HG03060 (cell line): ENCODE data around the gene CDH10.

Experiments
- ATAC-seq: cut with Tn5 transposase; IDR thresholded peaks from one replicate; pipeline ENCODE4 v1.9.1; 2021; ENCODE audit warnings: low read depth, moderate number of reproducible peaks; ENCODE audit not compliant: unreplicated experiment

The CDH10 gene

DNA sequence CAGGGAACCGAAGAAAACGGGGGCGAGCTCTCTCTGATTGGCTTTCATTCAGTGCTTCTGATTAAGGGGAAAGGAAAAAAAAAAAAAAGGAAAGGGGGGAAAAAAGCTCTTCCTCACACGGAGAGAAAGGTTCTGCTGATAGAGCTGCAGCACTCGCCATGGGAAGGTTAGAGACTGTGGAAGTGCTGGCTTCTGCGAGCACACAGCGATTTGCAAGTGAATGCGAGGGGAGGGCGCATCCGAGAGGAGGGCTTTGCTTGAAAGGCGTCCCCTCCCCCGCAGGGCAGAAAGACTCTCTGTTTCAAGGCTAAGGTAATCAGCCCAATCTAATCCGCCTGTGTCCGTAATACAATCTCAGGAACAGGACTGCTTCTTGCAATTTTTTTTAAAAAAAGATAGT lies at the start of gene CDH10:
TSS of gene CDH10 (minus strand) at position 218 of the 400 bp plus-strand sequence. CDS start 51,488 bp downstream, outside the sequence.
- ATAC-seq = no peak

DNA sequence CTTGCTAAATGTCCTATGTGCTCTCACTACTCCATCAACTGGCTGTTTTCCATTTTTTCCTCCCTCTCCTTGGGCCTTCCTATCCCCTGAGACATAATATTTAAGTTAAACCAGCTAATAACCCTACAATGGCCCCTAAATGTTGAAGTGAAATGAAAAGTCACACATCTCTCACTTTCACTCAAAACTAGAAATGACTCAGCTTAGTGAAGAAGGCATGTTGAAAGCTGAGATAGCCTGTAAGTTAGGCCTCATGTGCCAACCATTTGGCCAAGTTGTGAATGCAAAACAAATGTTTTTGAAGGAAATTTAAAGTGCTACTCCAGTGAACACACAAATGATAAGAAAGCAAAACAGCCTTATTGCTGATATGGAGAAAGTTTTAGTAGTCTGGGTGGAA lies 48.8 kb upstream of the CDH10 start:
- ATAC-seq = no peak

DNA sequence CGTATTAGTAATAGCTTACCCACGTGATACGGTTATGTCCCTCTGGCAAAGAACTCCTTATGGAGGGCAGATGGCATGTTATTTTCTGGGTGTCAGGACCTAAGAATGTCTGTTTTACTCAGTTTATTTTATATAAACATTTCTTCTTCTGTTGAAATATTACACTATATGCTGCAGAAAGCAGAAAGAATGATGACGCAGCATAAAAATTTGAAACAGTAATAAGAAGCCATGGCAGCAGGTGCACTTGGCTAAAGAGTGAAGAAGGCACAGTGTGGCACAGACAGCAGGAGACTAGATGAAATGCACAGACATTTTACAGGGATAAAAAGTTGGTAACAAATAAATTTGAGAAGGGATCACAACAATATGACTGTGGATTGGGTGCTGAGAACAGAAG lies 46.3 kb upstream of the CDH10 start:
- no peak for ATAC-seq

DNA sequence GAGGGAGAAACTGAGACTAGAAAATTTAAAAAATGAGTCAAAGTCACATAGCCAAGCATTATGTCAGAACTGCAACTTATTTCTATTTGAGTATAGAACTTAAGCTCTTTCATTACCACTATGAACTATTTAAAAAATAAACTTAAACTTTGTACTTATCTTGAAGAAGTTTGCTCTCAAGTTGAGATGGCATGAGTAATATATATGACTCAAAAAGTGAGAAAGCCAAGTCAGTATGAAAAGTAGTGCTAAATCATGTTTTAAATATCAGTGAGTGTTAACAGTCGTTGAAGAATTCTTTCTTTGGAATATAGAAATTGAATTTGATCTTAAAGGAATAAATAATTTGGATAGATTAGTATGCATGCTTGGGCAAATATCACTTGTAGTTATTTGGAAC lies 36.3 kb upstream of the CDH10 start:
- no peak for ATAC-seq

DNA sequence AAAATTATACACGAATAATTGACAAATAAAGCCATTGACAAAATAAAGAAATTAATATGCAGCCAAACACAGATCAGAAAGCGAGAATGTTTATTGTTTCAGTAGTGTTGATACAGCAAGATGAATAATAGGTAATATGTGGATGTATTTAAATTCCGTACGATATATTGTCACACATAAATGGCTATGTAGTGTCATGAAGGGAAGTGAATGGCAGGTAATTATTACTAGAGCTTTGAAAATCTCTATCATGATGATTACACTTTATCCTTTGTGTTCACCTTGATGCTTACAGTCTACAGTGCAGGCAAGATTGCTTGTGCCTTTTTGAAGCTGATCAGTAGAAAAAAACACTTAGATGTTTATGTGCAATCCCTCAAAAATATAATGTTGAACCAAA lies 23.3 kb upstream of the CDH10 start:
- ATAC-seq = no peak

DNA sequence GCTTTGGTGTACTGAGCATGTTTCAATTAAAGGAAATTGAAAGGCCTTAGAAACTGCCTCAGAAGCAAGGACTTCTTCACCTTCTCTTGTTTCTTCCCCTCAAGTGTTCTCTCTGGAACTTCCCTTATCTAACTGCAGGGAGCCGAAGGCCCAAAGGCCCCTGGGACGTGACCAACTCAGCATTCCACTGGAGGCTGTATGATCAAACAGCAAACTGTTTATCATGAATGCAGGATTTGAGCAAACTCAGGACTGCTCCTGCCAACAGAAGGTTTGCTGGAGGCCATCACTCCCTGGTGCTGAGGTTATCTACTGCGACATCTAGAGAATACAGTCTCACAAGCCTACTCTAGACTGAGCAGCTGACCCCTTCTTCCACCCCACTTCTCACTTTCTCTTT lies 4.8 kb upstream of the CDH10 start:
- ATAC-seq = no peak

DNA sequence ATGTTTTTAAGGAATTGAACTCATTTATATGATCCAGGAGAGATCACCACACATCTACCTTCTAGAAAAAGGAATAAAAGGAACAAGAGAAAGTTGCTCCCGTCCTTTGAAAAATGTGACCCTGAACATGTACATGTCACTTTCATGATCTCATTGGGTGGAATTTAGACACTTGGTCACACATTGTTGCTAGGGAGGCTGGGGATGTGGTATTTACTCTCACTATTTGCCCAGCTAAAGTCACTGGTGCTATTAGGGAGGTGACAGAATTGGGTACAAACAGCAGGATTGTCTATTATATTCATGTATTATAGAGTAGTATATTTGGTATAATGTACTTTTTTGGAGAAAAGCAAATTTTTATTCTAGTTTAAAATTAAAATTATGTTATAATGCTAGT lies 2.1 kb upstream of the CDH10 start:
- ATAC-seq = no peak

DNA sequence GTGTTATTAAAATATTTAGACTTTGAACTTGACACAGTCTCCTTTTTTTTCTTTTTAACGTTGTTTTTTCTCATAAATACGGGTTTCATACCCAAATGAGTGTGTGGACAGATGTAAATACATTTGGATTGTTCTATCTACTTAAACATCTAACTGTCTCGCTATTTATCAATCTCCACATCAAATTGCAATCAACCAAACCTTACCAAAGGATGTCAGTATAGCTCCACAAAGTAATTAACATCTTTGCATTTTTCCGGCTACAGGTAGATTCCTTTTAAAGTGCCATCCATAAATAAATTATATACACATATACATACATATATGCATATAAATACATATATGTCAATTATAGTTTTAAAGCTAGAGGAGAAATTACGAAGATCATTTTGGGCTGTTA lies 705 bp upstream of the CDH10 start:
- ATAC-seq = no peak

DNA sequence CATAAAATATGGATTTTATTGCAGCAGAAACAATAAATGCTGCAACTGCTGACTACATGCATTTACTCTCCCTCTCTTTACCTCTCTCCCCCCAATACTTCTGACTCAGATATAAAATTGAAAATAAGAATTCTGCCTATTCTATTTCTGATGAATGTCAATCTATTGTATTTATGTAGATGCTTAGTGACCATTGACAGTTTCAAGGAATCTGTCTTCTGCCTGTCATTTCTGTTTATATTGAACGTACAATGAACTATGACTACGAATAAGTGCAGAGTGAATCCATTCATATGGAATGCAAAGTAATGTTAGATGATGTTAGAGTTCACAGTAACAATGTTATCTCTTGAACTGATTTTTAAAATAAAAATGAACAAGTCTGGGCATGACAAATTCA lies 898 bp downstream of the CDH10 start:
- no peak for ATAC-seq

DNA sequence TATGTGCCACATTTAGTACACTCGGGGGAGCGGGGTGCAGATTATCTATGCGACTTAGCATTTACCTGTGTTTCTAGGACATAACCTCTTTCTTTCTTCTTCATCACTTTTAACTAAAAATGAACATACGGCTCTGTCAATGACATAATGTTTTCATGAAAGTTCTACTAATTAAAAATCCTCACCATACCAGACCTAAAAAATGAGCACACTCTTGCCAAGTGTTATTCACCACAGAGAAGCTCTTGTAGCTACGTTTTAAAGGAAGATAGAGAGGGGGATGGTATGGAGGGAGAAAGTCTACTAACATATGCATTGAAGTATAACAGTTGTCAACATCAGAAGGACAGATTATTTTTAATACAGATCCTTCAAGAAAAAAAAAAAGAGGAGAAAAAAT lies 1.6 kb downstream of the CDH10 start:
- no peak for ATAC-seq

DNA sequence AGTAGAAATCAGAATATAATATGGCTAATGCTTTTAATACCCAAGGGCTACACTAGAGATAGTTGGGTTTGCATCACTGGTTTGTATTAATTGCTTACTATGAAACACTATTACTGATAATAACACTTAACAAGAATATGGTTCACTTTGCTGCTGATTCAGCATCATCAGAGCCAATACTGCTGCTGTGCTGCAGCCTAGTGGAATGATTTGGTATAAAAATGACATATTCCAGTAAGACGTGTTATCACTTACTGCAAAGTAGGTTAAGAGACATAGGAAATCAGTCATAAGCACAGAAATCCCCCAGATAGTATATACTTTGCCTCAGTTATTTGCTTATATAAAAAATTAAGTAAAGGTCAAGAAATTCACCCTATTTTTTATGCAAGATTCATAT lies 2.8 kb downstream of the CDH10 start:
- ATAC-seq = peak; percentile 58

DNA sequence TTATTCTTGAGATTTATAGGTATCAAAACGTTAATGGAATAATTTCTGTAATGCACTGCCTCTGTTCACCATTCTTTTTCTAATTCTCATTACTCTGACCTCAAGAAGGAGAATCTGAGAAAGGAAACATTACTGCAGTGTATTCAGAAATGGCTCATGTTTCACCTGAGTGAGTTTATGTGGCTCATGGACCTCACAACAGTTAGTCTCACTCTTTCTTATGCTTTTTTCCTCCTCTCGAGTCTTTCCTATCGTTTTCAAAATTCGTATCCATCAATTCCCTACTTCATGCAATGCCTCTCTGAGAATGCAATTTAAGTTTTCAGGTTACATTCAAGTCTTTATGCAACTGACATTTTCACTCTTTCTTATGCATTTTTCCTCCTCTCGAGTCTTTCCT lies 9.6 kb downstream of the CDH10 start:
- no peak for ATAC-seq

DNA sequence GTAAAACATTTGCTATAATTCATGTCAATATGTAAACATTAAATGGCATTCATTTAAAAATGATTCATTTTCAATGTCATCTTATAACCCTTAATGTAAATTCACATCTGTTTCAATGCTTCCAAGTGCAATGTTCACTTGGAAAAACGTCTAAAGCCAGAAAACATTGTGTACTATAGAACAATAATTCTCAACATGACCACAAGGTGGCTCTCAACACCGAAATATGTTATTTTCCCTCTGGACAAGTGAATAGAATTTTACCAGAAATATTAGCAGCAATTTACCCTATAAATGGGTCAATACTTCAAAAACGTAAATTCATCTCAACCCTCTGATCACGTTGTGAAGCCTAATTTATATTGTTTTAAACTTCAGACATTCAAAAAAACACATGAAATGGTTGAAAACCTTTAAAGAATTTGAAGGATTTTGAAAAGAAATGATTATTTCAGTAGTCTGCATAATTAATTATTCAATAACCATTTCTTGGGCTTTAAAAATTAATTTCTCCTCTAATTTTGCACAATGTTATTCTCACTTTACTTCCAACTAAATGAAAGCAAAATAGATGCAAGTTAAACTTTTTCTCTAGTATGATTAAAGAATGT lies 11.0 kb downstream of the CDH10 start:
- no peak for ATAC-seq

DNA sequence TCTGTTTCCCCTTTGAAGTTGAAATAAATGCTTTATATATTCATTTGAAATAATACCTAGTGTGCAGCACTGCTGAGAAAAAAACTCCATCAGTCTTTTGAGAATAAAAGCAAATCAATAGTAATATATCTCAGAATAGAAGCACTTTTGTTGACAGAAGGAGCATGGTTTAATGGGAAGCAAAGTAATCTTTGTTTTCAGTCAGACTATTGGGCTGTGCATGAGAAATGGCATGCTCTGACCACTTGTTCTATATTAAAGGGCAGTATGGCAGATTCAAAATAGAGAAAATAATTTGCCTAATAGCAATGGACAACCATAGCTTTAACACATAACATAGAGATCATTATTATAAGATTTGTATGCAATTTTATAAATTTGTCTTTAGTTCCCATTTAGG lies 12.4 kb downstream of the CDH10 start:
- no peak for ATAC-seq

DNA sequence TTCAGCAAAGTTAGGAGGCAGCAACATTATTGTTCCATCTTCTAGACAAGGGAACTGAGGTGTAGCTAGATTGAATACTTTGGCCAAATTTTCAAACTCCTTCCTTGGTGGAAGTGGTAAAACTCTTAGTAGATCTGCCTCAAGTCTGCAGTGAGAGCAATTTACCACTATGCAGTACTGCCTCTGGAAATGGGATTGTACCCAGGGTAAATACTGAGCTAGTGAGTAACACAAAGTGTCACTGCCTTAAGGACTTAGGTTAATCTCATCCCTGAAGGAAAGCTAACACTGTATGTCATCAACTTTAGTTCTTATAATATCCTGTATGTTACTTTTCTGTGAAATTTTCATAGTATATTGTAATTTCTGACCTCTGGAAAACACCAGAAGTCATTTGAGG lies 13.9 kb downstream of the CDH10 start:
- ATAC-seq = no peak

DNA sequence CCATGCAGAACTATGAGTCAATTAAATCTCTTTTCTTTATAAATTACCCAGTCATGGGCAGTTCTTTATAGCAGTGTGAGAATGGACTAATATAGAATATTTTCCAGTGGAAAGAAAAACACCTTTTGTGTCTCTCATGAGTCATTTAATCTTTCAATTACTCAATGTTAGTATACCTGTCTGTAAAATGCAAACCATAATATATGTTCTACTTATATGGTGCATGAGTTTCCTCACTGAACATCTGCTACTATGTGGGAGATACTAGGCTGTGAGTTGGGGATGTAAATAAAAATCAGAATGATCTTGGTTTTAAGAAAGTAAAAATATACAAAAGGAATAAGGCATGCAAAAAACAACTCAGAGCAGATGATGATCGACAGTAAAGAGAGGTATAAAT lies 15.0 kb downstream of the CDH10 start:
- ATAC-seq = no peak

DNA sequence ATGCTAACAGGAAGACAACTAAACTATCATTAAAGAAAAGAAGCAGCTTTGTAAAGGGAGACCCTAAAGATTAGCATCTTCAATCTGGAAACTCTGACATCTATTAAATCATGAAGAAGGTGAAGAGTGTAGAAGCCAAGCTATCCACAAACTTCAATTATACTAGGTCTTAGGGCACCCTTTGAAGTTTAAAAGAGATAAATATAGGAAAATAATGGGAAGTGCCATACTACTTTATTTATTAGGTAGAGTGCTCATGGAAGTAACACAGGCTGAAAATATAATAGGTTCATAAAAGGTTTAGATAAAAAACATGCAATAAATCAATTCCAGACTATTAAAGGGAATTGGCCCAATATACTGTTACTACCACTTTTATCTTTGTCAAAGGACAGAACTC lies 19.9 kb downstream of the CDH10 start:
- ATAC-seq = no peak

DNA sequence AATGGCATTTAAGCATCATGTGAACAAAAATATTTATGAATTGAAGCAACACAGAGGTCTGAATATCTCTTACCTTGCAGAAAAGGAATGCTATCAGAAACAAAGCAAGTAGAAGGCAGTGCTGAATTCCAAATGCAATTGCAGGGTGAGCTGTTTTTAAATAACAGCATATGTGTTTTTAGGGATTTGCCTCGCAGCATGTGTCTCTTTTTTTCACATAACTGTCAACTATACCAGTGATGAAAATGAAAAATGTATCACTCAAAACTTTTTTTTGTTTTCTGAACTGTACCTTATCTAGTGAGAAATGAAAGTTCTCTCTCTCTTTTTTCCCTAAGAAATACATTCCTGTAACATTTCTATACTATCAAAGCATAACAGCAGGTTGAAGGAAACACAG lies 21.2 kb downstream of the CDH10 start:
- no peak for ATAC-seq

DNA sequence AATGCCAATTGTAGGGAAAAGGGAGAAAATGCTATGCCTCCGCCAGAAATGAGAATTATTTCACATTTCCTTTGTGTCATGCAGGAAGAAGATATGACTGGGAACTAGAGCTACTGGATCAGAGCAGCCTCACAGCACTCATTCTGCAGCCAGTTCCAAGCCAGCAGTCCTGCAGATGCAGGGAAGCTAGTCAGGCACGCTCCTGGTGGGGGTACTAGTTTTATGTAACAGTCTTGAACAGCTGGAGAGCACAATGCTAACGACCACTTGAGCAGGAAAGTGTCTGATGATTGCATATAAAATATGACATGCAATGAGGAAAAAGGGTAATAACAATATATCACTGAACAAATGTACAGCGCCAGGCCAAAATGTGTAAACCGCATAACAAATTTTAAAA lies 21.7 kb downstream of the CDH10 start:
- no peak for ATAC-seq

DNA sequence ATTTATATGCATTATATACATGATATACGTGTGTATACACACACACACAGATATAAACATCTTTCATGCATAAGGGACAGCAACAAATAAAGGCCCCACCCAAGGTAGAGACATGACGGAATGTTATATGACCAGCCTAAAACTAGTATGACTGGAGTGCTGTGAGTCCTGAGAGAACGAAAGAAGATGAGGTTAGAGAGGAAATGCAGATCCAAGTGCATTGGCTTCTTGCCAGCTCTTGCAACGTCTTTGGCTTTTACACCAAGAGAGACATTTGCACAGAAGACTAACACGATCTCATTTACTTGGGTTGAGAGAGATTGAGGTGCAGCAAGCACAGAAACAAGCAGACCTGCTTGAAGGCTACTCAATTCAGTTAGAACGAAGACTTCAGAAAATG lies 23.0 kb downstream of the CDH10 start:
- ATAC-seq = no peak

DNA sequence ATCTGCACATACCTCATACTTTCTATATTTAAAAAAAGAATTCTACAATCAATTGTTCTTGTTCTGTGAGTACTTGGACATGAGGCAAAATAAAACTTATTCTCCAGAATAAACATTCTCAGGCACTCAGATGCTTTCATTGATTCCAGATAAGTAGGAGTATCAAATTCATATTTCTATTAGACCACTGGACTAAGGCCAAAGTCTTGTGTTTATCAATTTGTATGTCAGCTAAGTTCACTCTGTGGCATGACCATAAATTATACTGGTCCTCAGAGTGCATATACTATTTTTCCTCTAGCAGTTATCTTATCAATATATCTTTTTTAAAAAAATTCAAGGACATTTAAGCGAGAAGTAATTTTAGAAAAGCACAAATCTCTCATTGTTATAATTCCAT lies 28.2 kb downstream of the CDH10 start:
- ATAC-seq = no peak

DNA sequence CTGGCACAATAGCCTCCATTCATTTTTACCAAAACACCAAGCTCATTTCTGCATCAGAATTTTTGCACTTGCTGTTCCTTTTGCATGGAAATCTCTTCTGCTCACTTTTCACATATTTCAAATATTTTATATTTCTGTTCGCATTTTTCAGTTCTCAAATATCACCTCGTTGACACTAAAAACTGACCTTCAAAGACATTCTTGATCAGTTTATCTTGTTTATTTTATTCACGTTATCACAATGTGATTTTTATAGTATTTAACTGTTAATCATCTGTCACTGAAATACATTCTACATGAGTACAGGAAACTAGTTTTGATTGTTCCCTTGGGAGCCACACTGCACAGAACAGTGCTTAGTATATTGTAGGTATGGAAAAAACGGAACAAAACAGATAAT lies 29.6 kb downstream of the CDH10 start:
- ATAC-seq = no peak

DNA sequence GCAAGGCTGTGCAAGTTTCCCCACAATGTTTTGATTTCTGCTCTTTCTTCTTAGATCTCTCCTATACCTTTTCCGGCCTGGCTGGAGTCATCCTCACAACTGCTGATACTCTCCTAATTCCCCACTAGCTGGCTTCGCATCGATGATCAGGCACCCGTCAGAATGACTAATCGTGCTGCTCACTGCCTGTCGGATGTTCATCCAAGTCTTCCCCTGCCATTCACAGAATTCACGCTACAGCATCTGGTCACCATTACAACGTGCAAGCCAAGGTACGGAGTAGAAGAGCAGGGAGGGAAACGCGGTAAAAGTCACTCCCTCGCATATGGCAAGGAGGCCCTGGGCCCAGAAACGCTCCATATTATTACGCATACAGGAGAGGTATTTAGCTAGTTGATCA lies 35.1 kb downstream of the CDH10 start:
- ATAC-seq = no peak
